ENCODE results near the gene CBFA2T3.
A peak's percentile ranks its signal among the peaks of the same experiment; 100 is the strongest.
"Not testable (repeated sequence)": the region's sequence is repeated elsewhere in the genome, so short reads cannot be mapped to it uniquely, and the experiment has no call there.

The CBFA2T3 gene

GRCh38 chr16:88920618-88921590 is 56.1 kb downstream of the CBFA2T3 start:
- DNase-seq: peak; percentile 35

- DNase-seq: no peak
These were observed 57.1 kb downstream of the CBFA2T3 start for GRCh38 chr16:88919936-88920335.

GRCh38 chr16:88918896-88919295 is 58.1 kb downstream of the CBFA2T3 start:
- DNase-seq: not testable (repeated sequence)

GRCh38 chr16:88917915-88918627 is 58.9 kb downstream of the CBFA2T3 start:
- DNase-seq: no peak

GRCh38 chr16:88917146-88917914 is 59.7 kb downstream of the CBFA2T3 start:
- no peak for DNase-seq

GRCh38 chr16:88915639-88916327 is 61.2 kb downstream of the CBFA2T3 start:
- DNase-seq: no peak

- DNase-seq: no peak
These were observed 62.1 kb downstream of the CBFA2T3 start for GRCh38 chr16:88914750-88915368.

GRCh38 chr16:88913870-88914269 is 63.1 kb downstream of the CBFA2T3 start:
- no peak for DNase-seq

GRCh38 chr16:88913001-88913612 is 63.9 kb downstream of the CBFA2T3 start:
- no peak for DNase-seq

GRCh38 chr16:88912556-88912955 is 64.5 kb downstream of the CBFA2T3 start:
- DNase-seq: no peak

GRCh38 chr16:88911946-88912310 is 65.1 kb downstream of the CBFA2T3 start:
- DNase-seq: no peak

- peak; percentile 69 for DNase-seq
These were observed 65.7 kb downstream of the CBFA2T3 start for GRCh38 chr16:88911136-88911945.

GRCh38 chr16:88910284-88911135 is 66.5 kb downstream of the CBFA2T3 start:
- peak; percentile 69 for DNase-seq

GRCh38 chr16:88909431-88910210 is 67.4 kb downstream of the CBFA2T3 start:
- no peak for DNase-seq

- DNase-seq: no peak
These were observed 68.7 kb downstream of the CBFA2T3 start for GRCh38 chr16:88908307-88908706.

- no peak for DNase-seq
These were observed 69.2 kb downstream of the CBFA2T3 start for GRCh38 chr16:88907768-88908167.

GRCh38 chr16:88906535-88907105 is 70.4 kb downstream of the CBFA2T3 start:
- no peak for DNase-seq

- DNase-seq: no peak
These were observed 71.0 kb downstream of the CBFA2T3 start for GRCh38 chr16:88906020-88906419.

- DNase-seq: no peak
These were observed 71.4 kb downstream of the CBFA2T3 start for GRCh38 chr16:88905563-88905962.
